HepG2 (cell line): ENCODE data around the gene RSPRY1. TPM values are rescaled to one million over a fixed set of nuclear protein-coding genes. Genes with fewer than 3 reads are reported as not detected.

Source experiments
- ARID2 ChIP-seq: sonication (generic); formaldehyde crosslinking; IDR thresholded peaks from 2 replicates; pipeline ENCODE4 v1.8.1; 2022; ENCODE audit warnings: mild to moderate bottlenecking, missing genetic modification reagents, borderline replicate concordance
- DPF2 ChIP-seq: sonication (generic); formaldehyde crosslinking; IDR thresholded peaks from 2 replicates; pipeline ENCODE4 v1.4.0; 2020; ENCODE audit warnings: mild to moderate bottlenecking, low read depth, missing genetic modification reagents, borderline replicate concordance
- GABPA ChIP-seq, 2 experiments: IDR thresholded peaks; 2 replicates each; pipeline ENCODE4 v1.6.1; 2011 to 2016; ENCODE audit warnings: low read depth in 2 of 2, low read length in 1 of 2, missing biosample characterization in 1 of 2, missing genetic modification characterization in 1 of 2
- RXRA ChIP-seq: sonication (generic); formaldehyde crosslinking; IDR thresholded peaks from 2 replicates; pipeline ENCODE4 v1.5.1; 2020; ENCODE audit warnings: missing genetic modification reagents
- THAP8 ChIP-seq: sonication (generic); formaldehyde crosslinking; IDR thresholded peaks from 2 replicates; pipeline ENCODE4 v1.5.1; 2020; ENCODE audit warnings: missing genetic modification reagents, mild to moderate bottlenecking, borderline replicate concordance
- ZBTB20 ChIP-seq: sonication (generic); formaldehyde crosslinking; IDR thresholded peaks from 2 replicates; pipeline ENCODE4 v1.8.1; 2023; ENCODE audit warnings: missing genetic modification reagents, low read depth, mild to moderate bottlenecking, borderline replicate concordance
- ZFP36 ChIP-seq: fragments of 150-350 bp; IDR thresholded peaks from 2 replicates; pipeline ENCODE4 v1.6.1; 2018; ENCODE audit warnings: borderline replicate concordance, low read length, low read depth; ENCODE audit not compliant: partially characterized antibody
- ZFP41 ChIP-seq: sonication (generic); formaldehyde crosslinking; IDR thresholded peaks from 2 replicates; pipeline ENCODE4 v1.4.0; 2020; ENCODE audit warnings: mild to moderate bottlenecking, missing genetic modification reagents, borderline replicate concordance
- ZNF225 ChIP-seq: sonication (generic); formaldehyde crosslinking; IDR thresholded peaks from 2 replicates; pipeline ENCODE4 v1.4.0; 2020; ENCODE audit warnings: mild to moderate bottlenecking, missing genetic modification reagents
- ZNF432 ChIP-seq: sonication (generic); formaldehyde crosslinking; IDR thresholded peaks from 2 replicates; pipeline ENCODE4 v1.5.0; 2020; ENCODE audit warnings: missing genetic modification reagents, mild to moderate bottlenecking, borderline replicate concordance
- ZNF674 ChIP-seq: sonication (generic); formaldehyde crosslinking; IDR thresholded peaks from 2 replicates; pipeline ENCODE4 v1.5.0; 2020; ENCODE audit warnings: low read depth, mild to moderate bottlenecking, missing genetic modification reagents
- polyA plus RNA-seq, 8 experiments: library from polyadenylated mRNA; depleted of rRNA in 3 of 8; stranded (reverse) in 7 of 8; unstranded in 1 of 8; fragments of >200 nt; fragmentation: Illumina TruSeq in 4 of 8; extraction: Trizol in 4 of 8; gene quantifications; 2 replicates each; pipeline versions ENCODE4 v1.2.1 to v1.2.3, GENCODE V29; 2011 to 2016; ENCODE audit warnings: low read depth in 4 of 8, missing spikeins in 1 of 8, mixed read lengths in 1 of 8; ENCODE audit not compliant: insufficient read depth in 1 of 8
- total RNA-seq, 5 experiments: library from RNA; depleted of rRNA; stranded (reverse); fragments of >200 nt; fragmentation: Illumina TruSeq; extraction: Trizol; gene quantifications; 2 replicates each; pipeline ENCODE4 v1.2.3, GENCODE V29; 2016; ENCODE audit warnings: low read depth in 1 of 5
- TF ChIP-seq, protein P1 (sequence below): sonication (generic); formaldehyde crosslinking; conservative IDR thresholded peaks from 2 replicates; pipeline ENCODE4 v1.8.0; 2022; ENCODE audit warnings: missing genetic modification reagents
- TF ChIP-seq, protein P2 (sequence below): IDR thresholded peaks from 2 replicates; pipeline ENCODE4 v1.6.1; 2012; ENCODE audit warnings: low read length, improper control_type of control experiment
- TF ChIP-seq, protein P3 (sequence below): sonication (generic); formaldehyde crosslinking; IDR thresholded peaks from 2 replicates; pipeline ENCODE4 v1.5.0; 2020; ENCODE audit warnings: mild to moderate bottlenecking, missing genetic modification reagents

The RSPRY1 gene
- total and polyA plus RNA-seq, 2 of the 13 experiments (the other 11 are each of a cell fraction or from before 2014, with no cell fraction given), result 53.4 to 61.0 TPM

DNA sequence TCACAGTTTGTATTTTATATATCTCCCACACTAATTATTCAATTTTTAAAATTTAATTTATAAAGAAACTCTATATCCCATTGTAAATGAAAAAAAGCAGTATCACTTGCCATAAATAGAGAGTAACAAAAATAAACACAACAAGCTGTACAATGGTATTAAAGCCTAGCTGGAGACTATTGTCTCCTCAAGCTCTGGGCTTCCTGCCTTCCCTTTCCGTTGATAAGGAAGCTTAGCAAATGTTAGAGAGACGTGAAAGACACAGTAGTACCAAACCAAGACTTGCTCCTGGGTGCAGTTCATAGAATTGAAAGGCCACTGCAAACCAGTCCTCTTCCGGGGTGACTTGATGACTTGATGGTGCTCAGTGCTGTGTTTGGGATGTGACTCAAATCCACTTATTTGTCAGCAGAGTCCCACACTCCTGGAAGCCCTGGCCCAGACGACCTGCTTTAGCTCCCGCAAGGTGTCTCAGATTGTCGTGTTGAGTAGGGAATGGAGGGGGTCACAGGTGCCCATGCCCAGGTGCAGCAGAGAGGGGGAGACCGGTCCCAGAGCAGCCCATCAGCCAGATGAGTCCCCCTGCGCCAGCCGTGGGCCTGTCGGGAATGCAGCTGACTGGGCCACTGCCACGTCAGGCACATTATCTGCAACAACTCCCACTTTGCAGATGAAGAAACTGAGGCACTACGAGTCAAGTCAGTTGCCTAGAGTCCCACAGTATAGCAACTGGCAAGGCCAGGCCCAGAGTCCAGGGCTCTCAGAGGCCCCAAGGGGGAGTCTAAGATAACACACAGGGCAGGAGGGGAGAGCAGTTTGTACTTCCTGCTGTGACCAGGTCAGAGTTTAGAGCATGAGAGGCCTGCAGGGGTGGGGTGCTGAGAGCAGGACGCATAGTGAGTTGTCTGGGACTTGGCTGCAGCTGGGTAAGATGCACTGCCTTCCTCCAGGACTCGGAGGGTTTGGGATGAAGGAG is 40.8 kb upstream of the RSPRY1 start (continued):
- TF ChIP-seq, protein P1, sequence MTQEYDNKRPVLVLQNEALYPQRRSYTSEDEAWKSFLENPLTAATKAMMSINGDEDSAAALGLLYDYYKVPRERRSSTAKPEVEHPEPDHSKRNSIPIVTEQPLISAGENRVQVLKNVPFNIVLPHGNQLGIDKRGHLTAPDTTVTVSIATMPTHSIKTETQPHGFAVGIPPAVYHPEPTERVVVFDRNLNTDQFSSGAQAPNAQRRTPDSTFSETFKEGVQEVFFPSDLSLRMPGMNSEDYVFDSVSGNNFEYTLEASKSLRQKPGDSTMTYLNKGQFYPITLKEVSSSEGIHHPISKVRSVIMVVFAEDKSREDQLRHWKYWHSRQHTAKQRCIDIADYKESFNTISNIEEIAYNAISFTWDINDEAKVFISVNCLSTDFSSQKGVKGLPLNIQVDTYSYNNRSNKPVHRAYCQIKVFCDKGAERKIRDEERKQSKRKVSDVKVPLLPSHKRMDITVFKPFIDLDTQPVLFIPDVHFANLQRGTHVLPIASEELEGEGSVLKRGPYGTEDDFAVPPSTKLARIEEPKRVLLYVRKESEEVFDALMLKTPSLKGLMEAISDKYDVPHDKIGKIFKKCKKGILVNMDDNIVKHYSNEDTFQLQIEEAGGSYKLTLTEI (CRISPR knock-in tag), result no peak
- TF ChIP-seq, protein P2, sequence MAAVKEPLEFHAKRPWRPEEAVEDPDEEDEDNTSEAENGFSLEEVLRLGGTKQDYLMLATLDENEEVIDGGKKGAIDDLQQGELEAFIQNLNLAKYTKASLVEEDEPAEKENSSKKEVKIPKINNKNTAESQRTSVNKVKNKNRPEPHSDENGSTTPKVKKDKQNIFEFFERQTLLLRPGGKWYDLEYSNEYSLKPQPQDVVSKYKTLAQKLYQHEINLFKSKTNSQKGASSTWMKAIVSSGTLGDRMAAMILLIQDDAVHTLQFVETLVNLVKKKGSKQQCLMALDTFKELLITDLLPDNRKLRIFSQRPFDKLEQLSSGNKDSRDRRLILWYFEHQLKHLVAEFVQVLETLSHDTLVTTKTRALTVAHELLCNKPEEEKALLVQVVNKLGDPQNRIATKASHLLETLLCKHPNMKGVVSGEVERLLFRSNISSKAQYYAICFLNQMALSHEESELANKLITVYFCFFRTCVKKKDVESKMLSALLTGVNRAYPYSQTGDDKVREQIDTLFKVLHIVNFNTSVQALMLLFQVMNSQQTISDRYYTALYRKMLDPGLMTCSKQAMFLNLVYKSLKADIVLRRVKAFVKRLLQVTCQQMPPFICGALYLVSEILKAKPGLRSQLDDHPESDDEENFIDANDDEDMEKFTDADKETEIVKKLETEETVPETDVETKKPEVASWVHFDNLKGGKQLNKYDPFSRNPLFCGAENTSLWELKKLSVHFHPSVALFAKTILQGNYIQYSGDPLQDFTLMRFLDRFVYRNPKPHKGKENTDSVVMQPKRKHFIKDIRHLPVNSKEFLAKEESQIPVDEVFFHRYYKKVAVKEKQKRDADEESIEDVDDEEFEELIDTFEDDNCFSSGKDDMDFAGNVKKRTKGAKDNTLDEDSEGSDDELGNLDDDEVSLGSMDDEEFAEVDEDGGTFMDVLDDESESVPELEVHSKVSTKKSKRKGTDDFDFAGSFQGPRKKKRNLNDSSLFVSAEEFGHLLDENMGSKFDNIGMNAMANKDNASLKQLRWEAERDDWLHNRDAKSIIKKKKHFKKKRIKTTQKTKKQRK, result no peak
- TF ChIP-seq ZFP36 (no peak), RXRA (no peak), DPF2 (CRISPR knock-in tag) (no peak), ZNF225 (CRISPR knock-in tag) (no peak), ZBTB20 (CRISPR knock-in tag) (peak; percentile 47; the same call in 1 of the 2 replicates), GABPA (IDR thresholded peaks at IDR 0.05; ENCODE audit: low read depth, low read length) (no peak), GABPA (CRISPR knock-in tag; IDR thresholded peaks at IDR 0.05; ENCODE audit: low read depth) (peak; percentile 27; the same call in 1 of the 2 replicates), ZNF674 (CRISPR knock-in tag) (no peak), ZNF432 (CRISPR knock-in tag) (no peak), ZFP41 (no peak), THAP8 (no peak), ARID2 (no peak)
- TF ChIP-seq, protein P3, sequence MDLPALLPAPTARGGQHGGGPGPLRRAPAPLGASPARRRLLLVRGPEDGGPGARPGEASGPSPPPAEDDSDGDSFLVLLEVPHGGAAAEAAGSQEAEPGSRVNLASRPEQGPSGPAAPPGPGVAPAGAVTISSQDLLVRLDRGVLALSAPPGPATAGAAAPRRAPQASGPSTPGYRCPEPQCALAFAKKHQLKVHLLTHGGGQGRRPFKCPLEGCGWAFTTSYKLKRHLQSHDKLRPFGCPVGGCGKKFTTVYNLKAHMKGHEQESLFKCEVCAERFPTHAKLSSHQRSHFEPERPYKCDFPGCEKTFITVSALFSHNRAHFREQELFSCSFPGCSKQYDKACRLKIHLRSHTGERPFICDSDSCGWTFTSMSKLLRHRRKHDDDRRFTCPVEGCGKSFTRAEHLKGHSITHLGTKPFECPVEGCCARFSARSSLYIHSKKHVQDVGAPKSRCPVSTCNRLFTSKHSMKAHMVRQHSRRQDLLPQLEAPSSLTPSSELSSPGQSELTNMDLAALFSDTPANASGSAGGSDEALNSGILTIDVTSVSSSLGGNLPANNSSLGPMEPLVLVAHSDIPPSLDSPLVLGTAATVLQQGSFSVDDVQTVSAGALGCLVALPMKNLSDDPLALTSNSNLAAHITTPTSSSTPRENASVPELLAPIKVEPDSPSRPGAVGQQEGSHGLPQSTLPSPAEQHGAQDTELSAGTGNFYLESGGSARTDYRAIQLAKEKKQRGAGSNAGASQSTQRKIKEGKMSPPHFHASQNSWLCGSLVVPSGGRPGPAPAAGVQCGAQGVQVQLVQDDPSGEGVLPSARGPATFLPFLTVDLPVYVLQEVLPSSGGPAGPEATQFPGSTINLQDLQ (CRISPR knock-in tag), result no peak
